HG02943 (cell line): ENCODE measurements around the gene ZBTB42.
"Not testable (repeated sequence)": the region's sequence is repeated elsewhere in the genome, so short reads cannot be mapped to it uniquely, and the experiment has no call there.

Experiments
- ATAC-seq: cut with Tn5 transposase; IDR thresholded peaks from one replicate; pipeline ENCODE4 v1.9.1; 2021; ENCODE audit warnings: mild to moderate bottlenecking, low read depth, moderate library complexity; ENCODE audit not compliant: unreplicated experiment

ZBTB42 gene

GRCh38 chr14:104805941-104806624 is 5.2 kb downstream of the ZBTB42 start:
- no peak for ATAC-seq

GRCh38 chr14:104806625-104807465 is 5.9 kb downstream of the ZBTB42 start:
- ATAC-seq = no peak

GRCh38 chr14:104808456-104808855 is 7.6 kb downstream of the ZBTB42 start:
- no peak for ATAC-seq

GRCh38 chr14:104810316-104810715 is 9.4 kb downstream of the ZBTB42 start:
- ATAC-seq = no peak

GRCh38 chr14:104813286-104813685 is 12.4 kb downstream of the ZBTB42 start:
- ATAC-seq = no peak

GRCh38 chr14:104814701-104815100 is 13.8 kb downstream of the ZBTB42 start:
- not testable (repeated sequence) for ATAC-seq

GRCh38 chr14:104816616-104816884 is 15.6 kb downstream of the ZBTB42 start:
- no peak for ATAC-seq

- no peak for ATAC-seq
Observed at GRCh38 chr14:104817930-104818713, 17.2 kb downstream of the ZBTB42 start.

- no peak for ATAC-seq
Observed at GRCh38 chr14:104818714-104819161, 17.8 kb downstream of the ZBTB42 start.

- no peak for ATAC-seq
Observed at GRCh38 chr14:104819361-104819781, 18.5 kb downstream of the ZBTB42 start.

GRCh38 chr14:104820669-104821228 is 19.8 kb downstream of the ZBTB42 start:
- no peak for ATAC-seq

GRCh38 chr14:104821229-104821945 is 20.5 kb downstream of the ZBTB42 start:
- ATAC-seq = no peak

GRCh38 chr14:104821971-104822608 is 21.2 kb downstream of the ZBTB42 start:
- no peak for ATAC-seq

GRCh38 chr14:104822821-104823615 is 22.1 kb downstream of the ZBTB42 start:
- no peak for ATAC-seq

GRCh38 chr14:104824353-104824997 is 23.6 kb downstream of the ZBTB42 start:
- ATAC-seq = no peak

- no peak for ATAC-seq
Observed at GRCh38 chr14:104826189-104826860, 25.4 kb downstream of the ZBTB42 start.

GRCh38 chr14:104826861-104827176 is 25.9 kb downstream of the ZBTB42 start:
- no peak for ATAC-seq
